Measurements from ENCODE around the gene NRXN3. TPM values are rescaled to one million over a fixed set of nuclear protein-coding genes. Genes with fewer than 3 reads are reported as not detected.

Gene NRXN3
- total and polyA plus RNA-seq, 2 of the 13 experiments (the other 11 are each of a cell fraction or from before 2014, with no cell fraction given), result 0.03 TPM; not detected in 1

GRCh38 chr14:79729731-79730130 lies 1559.6 kb downstream of the NRXN3 start (continued):
- TF ChIP-seq HDAC6 (IDR thresholded peaks at IDR 0.05; ENCODE audit: low read depth, low read length) (no peak), PHF8 (CRISPR knock-in tag; IDR thresholded peaks at IDR 0.05) (no peak), ZKSCAN1 (IDR thresholded peaks at IDR 0.05; ENCODE audit: low read length) (no peak), XRCC5 (optimal IDR thresholded peaks at IDR 0.05; ENCODE audit: low read length) (no peak)

DNA sequence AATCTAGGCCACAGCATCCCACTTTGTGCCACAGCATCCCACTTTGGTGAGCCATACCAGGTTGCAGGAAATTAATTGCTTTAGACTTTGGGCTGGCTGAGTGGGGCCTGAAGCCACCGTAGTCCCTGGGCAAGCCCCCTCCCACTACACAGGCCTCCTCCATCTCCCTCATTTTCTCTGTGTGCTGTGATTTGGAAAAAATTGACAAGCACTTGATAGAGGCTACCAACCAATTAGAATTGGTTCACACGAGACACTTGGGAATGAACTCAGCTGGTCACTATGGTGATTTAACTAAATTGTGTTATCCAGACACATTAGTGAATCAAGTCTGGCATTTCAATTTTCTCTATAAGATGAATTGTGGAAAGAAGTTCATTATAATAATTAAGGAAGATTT lies 1560.0 kb downstream of the NRXN3 start:
- Histone ChIP-seq H3K4me3 (replicated peaks in 1 of 3; ENCODE audit: insufficient read depth in 1 of 3, low read depth in 2 of 3, low read length in 3 of 3) (no peak overlapping the region), H3K4me2 (ENCODE audit: low read depth, low read length) (no peak overlapping the region), H3K27me3 (ENCODE audit: control insufficient read depth in 1 of 2, insufficient read depth in 2 of 2, low read length in 2 of 2) (no peaks in the 10 kb centered on the region), H3K4me1 (ENCODE audit: insufficient read depth, low read length) (no peaks in the 10 kb centered on the region), H3K27ac (ENCODE audit: extremely low read length, insufficient read depth, low read length) (no peak overlapping the region), H3K36me3 (replicated peaks in 1 of 2; ENCODE audit: control insufficient read depth in 1 of 2, insufficient read depth in 2 of 2, low read length in 2 of 2) (no peaks in the 10 kb centered on the region), H3K9me3 (ENCODE audit: low read length) (peaks cover 85% of the 10 kb centered on the region), H3K79me2 (ENCODE audit: insufficient read depth, low read length) (no peaks in the 10 kb centered on the region), H2AFZ (ENCODE audit: low read length) (no peak overlapping the region), H4K20me1 (ENCODE audit: insufficient read depth, low read length) (no peaks in the 10 kb centered on the region), H3K9ac (ENCODE audit: insufficient read depth, low read depth, low read length) (no peak overlapping the region)
- ATAC-seq (no peak), DNase-seq (ENCODE audit: low spot score) (no peak), FAIRE-seq (no peak)
- in situ Hi-C loops (cut with HindIII; ENCODE audit: extremely low pct_ligation_motif_present, low pct_unique_long_range_greater_than_20kb) (no loop called here), intact Hi-C loops (cut with micrococcal nuclease; ENCODE audit: unreplicated experiment) (no loop called here)
- POLR2A ChIA-PET, result no interaction called here
- BruUV-seq (replicated peaks), result no TSS peak
- 51% methylated on average over 2 of the region's 2 CpGs for WGBS (ENCODE audit: low lambda C conversion rate)
- CTCF ChIA-PET (ENCODE audit: low intra/inter-chr PET ratio, low total read pairs), result no interaction called here
- TF ChIP-seq ZNF282 (IDR thresholded peaks at IDR 0.05; ENCODE audit: partially characterized antibody), result no peak
- TF ChIP-seq, protein P1, sequence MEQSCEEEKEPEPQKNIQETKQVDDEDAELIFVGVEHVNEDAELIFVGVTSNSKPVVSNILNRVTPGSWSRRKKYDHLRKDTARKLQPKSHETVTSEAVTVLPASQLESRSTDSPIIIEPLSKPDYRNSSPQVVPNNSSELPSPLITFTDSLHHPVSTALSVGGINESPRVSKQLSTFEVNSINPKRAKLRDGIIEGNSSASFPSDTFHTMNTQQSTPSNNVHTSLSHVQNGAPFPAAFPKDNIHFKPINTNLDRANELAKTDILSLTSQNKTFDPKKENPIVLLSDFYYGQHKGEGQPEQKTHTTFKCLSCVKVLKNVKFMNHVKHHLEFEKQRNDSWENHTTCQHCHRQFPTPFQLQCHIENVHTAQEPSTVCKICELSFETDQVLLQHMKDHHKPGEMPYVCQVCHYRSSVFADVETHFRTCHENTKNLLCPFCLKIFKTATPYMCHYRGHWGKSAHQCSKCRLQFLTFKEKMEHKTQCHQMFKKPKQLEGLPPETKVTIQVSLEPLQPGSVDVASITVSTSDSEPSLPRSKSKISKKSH (CRISPR knock-in tag; IDR thresholded peaks at IDR 0.05; ENCODE audit: borderline replicate concordance), result no peak
- TF ChIP-seq, protein P2, sequence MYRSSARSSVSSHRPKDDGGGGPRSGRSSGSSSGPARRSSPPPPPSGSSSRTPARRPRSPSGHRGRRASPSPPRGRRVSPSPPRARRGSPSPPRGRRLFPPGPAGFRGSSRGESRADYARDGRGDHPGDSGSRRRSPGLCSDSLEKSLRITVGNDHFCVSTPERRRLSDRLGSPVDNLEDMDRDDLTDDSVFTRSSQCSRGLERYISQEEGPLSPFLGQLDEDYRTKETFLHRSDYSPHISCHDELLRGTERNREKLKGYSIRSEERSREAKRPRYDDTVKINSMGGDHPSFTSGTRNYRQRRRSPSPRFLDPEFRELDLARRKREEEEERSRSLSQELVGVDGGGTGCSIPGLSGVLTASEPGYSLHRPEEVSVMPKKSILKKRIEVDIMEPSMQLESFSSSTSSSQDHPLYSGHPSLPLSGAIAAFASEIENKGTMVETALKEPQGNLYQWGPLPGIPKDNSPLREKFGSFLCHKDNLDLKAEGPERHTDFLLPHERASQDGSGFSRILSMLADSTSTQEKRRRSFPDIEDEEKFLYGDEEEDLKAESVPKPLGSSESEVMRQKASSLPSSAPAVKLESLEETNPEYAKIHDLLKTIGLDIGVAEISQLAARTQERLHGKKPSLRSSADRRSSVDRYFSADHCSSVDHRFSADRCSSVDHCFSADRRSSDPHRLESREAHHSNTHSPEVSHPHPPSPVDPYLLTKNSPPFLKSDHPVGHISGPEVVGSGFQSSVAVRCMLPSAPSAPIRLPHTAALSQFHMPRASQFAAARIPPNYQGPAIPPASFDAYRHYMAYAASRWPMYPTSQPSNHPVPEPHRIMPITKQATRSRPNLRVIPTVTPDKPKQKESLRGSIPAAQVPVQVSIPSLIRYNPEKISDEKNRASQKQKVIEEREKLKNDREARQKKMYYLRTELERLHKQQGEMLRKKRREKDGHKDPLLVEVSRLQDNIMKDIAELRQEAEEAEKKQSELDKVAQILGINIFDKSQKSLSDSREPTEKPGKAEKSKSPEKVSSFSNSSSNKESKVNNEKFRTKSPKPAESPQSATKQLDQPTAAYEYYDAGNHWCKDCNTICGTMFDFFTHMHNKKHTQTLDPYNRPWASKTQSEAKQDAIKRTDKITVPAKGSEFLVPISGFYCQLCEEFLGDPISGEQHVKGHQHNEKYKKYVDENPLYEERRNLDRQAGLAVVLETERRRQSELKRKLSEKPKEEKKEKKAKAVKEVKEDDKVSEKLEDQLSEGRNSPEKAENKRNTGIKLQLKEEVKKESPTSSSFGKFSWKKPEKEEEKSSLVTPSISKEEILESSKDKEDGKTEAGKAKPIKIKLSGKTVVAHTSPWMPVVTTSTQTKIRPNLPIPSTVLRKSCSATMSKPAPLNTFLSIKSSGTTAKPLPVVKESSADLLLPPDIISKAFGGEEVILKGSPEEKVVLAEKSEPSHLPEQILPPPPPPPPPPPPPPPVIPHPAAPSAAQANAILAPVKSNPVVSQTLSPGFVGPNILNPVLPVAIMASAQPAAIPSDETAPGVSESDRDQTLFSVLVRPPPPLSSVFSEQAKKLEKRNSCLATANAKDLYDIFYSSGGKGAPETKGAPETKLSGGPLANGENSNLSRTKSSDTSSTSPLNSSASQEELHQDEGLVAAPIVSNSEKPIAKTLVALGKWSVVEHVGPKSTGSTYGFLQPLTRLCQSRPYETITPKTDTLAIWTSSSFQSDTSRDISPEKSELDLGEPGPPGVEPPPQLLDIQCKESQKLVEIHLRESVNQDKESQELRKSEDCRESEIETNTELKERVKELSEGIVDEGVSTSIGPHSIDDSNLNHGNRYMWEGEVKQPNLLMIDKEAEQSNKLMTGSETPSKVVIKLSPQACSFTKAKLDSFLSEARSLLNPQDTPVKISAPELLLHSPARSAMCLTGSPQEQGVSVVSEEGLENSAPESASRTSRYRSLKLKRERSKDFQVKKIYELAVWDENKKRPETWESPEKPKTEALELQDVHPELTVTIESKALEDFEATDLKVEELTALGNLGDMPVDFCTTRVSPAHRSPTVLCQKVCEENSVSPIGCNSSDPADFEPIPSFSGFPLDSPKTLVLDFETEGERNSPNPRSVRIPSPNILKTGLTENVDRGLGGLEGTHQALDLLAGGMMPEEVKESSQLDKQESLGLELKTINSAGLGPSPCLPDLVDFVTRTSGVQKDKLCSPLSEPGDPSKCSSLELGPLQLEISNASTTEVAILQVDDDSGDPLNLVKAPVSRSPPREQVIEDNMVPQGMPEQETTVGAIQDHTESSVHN (CRISPR knock-in tag; IDR thresholded peaks at IDR 0.05), result no peak
- TF ChIP-seq ZNF740 (CRISPR knock-in tag; IDR thresholded peaks at IDR 0.05), result no peak
- TF ChIP-seq ZNF510 (CRISPR knock-in tag; IDR thresholded peaks at IDR 0.05; ENCODE audit: low read depth), result no peak
- TF ChIP-seq ZNF253 (CRISPR knock-in tag; IDR thresholded peaks at IDR 0.05; ENCODE audit: borderline replicate concordance), result no peak
- TF ChIP-seq ZNF780A (CRISPR knock-in tag; IDR thresholded peaks at IDR 0.05), result no peak
- TF ChIP-seq PCBP1 (IDR thresholded peaks at IDR 0.05; ENCODE audit: borderline replicate concordance, low read depth, low read length), result no peak
- no peak for TF ChIP-seq ZNF333 (CRISPR knock-in tag; IDR thresholded peaks at IDR 0.05; ENCODE audit: borderline replicate concordance)
- no peak for TF ChIP-seq ZKSCAN5 (CRISPR knock-in tag; IDR thresholded peaks at IDR 0.05)

All from HepG2 (cell line).